Myocyte (in vitro differentiated cells): ENCODE measurements around the gene CACNA2D3. TPM values are rescaled to one million over a fixed set of nuclear protein-coding genes. Genes with fewer than 3 reads are reported as not detected.

Experiments used
- DNase-seq: peaks from one replicate; pipeline ENCODE4 v3.0.0-alpha.2; 2012; ENCODE audit warnings: low read depth
- total RNA-seq: library from RNA; depleted of rRNA; stranded (reverse); fragments of >200 nt; gene quantifications from 2 replicates; pipeline ENCODE4 v1.2.3, GENCODE V29; 2014

The CACNA2D3 gene
- total RNA-seq, 1 donor from 2014 or later: 0.11 TPM

DNA sequence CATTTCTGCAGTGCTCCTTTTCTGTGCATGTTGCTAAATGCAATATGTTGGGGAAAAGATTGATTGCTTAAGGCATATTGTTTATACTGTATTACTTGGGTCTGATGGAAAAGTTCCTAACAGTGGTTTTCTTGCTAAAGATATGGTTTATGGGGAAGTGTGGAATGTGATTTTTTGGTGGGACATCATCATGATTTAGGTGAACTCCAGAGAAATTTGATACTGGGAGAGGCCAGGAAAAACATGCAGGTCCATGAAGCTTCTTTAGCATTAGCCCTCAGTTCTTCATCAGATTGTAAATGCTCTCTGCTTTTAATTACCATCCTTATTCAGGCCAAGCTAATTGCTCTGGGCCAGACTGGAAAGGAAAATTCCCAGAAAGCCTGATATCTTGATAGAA lies 658.0 kb downstream of the CACNA2D3 start:
- no peak for DNase-seq

DNA sequence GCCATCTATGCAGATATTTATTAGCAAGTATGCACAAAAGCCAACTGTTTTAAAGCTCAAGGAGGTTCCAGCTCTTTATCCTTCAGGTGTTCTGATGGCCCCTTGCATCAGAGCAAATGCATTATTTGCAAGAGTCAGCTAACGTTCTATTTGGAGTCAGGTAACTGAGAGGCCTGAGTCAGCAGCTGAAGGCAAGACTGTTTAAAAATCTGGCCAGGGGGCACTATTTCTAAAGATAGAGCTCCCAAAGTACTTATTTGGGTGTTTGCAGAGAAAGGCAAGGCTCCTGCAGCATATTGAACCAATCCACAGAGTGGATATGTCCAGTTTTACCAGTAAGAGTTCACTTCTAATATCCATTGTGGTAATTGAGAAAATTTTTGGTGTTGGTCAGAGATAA lies 659.4 kb downstream of the CACNA2D3 start:
- DNase-seq: no peak

DNA sequence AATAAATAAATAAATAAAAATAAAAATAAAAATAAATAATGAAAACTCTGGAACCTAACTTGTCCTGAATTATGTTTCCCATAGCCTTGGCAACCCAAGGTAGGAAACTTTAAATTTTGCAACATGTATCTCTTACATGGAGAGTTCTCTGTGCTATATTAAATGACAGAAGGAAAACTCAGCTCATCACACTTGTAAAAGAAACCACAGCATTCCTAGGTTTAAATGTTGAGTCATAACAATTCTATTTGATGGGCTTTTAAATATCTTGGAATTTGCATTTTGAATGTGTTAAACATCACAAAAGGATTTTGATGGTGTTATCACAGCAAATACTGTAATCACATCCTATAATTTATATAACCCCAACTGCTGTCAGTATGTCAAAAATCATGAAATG lies 661.3 kb downstream of the CACNA2D3 start:
- DNase-seq: peak; percentile 1

DNA sequence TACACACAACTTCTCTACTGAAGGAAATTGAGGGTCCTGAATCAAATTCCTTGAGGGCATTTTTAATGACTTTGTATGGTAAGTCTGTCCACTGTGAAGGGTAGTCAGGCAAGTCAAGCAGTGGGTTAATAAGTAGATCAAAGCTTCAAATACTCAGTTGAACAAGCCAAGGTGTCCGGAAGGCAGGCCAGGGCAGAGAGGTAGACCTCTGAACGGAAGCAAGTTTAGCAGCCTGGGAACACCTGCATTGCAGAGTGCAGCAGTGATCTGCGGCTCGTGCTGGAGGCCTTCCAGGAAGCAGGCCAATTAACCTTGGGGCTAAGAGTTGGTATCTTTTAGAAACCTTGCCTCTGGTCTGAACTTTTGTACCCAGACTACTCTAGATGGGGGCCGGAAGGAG lies 661.7 kb downstream of the CACNA2D3 start:
- no peak for DNase-seq

DNA sequence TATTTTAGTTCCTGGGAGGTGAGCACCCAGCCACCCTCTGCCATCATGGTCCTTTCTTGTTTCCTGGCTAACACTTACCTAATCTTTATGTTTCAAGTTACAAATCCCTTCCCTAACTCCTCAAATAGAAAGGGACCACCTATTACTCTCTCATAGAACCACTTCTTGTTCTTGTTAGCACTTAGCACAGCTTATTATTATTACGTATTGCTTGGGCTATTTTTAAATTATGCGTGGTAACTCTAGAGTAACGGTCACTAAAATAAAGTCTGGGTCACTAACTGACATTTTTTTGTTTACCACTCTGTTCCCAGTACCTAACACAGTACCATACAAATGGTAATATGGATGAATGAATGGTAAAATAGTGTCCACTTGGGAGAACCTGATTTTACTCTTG lies 663.6 kb downstream of the CACNA2D3 start:
- no peak for DNase-seq

DNA sequence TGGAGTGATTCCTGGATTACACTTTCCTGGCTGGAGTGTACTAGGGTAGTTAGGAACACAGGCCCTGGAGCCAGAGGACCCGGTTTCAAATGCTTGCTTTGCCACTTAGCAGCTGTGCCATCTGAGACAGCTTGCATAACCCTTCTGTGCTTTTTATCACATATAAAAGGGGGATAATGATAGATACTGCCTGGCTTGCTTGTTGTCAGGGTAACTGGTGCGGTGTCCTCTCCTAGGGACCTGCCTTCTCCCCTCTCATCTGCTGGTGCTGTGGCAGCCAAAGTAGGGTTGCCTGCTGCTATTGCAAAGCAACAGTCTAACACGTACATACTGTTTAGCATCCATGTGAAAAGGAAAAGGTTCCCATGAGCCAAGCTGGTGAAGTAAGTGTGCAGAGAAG lies 667.7 kb downstream of the CACNA2D3 start:
- DNase-seq: no peak

DNA sequence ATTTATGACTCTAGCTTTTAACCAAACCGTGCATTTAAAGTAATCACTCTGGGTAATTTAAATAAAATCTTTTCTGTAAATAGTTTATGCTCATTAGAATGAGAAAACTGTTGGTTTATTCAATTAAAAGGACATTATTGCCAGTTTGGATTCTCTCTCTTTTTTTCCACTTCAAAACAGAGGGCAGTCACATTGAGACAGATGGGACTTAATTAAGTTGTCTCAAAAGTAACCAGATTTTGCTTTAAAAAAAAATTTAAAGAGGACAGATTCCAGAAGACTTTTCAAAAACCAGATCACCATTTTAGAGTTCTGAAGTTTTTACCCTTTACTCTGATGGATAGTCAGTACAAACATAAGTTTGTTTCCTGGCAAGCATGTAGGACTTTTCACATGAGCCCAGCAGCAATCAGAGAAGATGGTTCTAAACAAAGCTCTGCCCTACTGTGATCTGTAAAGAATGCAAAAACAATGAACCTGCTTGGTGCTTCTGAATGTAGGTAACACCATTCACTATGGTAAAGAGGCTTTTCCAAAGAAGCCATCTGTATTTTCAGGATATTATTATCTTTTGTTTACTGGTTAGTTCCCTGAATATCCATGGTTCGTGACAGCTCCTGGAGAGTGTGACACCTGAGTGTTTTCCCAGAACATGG lies 669.3 kb downstream of the CACNA2D3 start:
- no peak for DNase-seq

DNA sequence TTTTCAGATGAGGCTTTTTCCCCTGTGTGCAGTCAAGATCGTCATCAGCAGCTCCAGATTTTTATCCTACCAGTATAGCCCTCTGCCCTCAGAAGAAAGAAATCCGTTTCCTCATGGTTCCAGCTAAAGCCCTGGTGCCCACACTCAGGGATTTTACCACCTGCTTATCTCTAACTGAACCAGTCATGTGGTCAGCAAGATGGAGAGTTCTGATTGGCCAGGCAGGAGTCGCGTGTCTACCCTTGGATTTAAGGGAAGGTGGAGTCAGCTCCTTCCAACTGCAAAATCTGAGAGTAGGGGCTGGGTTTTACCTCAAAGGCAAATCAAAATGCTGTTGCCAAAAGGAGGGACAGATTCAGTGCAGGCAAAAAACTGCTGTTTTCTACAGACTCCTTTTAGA lies 670.2 kb downstream of the CACNA2D3 start:
- DNase-seq: peak; percentile 4

DNA sequence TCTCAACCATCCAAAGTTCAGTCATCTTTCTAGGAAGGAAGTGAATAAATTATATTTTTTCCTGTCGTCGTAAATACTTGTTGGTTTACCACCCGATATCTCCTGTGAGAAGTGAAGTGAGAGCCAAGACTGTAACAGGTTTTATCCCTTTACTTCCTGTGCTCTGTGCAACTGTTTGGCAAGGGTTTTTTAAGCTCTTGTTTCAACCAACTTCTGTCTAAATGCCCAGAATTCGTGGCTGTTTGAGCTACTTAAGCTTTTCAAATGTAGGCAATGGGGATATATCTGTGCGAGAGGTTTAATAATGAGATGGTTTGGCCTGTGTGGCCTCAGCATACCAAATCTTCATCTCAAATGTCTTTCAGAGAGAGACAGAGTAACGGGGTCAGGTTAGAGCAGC lies 670.8 kb downstream of the CACNA2D3 start:
- peak; percentile 1 for DNase-seq

DNA sequence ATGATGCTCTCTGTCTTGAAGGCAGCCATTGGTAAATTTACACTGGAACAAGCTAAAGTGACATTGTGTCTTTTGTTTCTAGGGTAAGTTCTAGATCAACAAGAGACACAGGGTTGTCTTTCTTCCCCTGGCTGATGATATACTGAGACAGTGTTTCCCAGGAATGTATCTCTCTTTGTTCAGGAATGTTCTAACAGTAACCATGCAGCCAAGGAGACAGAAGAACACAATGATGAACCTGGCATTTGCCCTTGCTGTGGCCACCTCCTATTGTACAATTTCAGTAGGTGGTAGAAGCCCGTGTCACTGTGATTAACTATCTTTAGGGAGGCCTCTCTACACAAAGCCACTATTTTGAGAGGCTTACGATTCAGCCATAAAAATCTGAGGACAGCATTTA lies 674.8 kb downstream of the CACNA2D3 start:
- DNase-seq: no peak

DNA sequence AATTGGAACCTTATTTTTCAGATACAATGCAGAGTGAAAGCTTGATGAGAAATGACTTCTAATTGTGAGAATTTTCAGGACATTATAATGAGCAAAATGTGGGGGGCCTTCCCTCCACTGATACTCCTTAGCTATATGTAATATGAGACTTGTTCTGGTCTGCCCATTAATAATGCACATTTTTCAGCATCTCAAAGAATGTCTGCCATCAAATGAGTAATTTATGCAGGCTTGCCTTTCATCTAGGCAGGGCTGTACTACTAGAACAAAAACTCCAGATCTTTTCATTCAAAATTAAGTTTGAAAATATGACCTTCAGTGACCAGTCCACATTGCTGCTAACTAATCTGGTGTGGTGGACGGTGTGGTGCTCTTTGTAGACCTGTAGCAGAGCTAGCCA lies 678.1 kb downstream of the CACNA2D3 start:
- DNase-seq: no peak

DNA sequence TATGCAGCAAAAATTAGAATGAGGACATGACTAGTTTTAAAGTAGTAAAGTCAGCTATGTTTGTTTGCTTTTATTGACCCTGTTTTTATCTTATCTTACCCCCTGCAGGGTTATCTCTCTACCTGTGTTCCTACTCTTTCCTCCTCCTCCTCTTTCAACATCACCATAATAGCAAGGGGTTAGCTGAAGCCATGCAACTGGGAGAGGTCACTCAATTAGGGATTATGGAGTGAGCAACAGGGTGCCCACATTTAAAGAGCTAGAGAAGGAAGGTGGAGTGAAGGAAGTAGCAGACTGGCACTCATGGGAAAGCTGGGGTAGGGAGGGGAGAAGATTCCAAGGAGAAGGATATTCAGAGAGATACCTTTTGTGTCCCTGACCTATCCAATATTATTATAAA lies 679.6 kb downstream of the CACNA2D3 start:
- no peak for DNase-seq

DNA sequence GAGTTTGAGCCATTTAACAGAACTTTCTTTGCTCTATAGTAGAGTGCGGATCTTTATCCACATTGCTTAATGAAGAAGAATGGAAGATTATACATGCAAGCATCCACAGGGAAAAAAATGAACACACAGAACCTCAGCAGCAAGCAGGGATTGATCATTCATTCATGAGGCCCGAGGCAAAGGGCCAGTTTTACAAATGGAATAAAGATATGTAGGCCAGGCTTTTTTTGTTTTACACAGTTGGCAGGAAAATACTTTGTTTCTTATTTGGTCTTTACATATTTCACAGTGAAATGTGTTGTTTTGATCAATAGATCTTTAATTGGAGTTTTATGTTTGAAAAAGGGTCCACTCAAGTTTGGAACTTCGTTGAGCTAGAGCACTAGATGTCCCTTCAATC lies 688.0 kb downstream of the CACNA2D3 start:
- DNase-seq: no peak

DNA sequence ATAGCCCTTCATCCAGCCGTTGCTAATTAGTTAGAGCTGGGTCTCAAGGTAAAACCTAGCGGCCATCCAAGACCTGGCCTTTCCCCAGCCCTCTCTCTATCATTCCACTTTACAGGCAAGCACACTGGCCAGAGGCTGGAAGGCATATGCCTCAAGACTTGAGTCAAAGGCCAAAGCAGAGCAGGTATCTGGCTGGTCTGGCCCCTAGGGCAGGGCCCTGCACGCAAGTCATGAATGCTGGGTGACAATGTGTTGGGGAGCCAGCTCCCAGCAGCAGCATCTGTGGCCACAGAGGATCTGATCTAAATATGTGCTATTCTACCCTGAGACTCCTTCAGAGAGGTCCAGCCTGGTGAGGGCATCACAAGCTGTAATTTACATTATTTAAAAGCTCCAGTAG lies 691.9 kb downstream of the CACNA2D3 start:
- DNase-seq: no peak

DNA sequence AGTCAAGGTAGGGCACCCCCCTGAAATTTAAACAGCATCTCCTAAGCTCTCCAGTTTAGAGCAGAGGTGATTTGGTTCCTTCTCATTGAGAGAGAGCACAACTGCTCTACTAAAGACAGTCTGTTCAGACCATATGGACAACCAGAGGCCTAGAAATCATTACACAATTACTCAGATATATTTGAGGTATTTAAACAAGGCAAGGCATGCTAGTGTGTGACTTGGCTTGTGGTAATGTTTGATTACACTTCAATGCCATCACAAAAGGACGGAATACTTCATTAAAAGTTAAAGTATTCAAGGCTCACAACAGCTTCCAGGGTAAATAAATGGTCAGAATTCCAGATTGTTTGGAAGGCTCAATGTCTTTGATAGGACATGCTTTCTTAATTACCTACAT lies 695.3 kb downstream of the CACNA2D3 start:
- no peak for DNase-seq

DNA sequence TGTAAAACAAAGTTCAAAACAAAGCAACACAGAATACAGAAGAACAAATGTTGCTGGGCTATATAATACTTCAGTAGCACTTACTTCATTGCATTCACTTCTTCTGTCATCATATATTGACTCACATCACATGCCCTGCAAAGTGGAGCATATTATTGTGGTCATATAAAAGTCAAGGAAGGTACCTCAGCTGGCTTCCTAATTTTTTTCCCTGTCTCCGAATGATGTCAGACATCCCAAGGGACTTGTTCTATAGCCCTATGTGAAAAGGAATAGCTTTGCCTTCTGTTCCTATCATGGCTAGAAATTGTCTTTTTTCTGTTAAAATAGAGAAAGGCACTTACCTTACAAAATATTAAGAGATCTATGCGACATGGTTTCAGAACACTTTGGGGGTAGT lies 696.1 kb downstream of the CACNA2D3 start:
- DNase-seq: no peak

DNA sequence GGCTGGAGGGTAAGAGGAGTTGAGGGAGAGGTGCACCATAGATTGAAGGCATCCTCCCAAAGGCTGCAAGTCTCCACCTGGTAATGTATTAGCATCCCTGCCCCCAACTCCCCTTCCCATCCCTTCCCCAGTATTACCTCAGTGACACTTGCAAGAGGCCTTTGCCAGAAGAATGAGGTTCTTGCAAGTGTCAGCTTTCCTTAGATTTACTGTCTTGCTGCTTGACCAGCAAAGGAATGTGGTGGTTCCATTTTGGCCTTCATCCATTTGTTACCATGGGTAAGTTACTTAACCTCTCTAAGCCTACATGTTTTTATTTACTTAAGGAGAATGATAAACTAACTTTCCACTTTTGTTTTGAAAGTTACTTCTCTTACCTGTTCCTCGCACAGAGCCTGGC lies 696.6 kb downstream of the CACNA2D3 start:
- DNase-seq: no peak

DNA sequence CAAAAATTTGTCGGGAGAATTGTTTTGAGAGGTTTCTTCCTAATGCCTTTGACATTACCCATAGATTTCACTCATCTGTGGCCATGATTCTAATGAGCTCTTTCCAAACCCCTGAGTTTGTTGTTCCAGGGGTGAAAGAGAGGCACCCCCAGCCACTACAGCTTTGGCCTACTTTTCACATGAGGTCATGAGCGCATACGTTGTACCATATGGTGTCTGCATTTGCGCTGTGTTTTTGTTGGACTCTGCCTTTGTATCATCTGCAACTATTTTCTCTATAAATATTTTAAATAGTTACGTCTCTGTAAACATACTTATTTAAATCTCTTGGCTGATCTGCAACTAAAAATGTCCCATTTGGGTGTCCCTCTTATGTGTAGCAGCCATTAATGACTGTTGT lies 697.6 kb downstream of the CACNA2D3 start:
- no peak for DNase-seq

DNA sequence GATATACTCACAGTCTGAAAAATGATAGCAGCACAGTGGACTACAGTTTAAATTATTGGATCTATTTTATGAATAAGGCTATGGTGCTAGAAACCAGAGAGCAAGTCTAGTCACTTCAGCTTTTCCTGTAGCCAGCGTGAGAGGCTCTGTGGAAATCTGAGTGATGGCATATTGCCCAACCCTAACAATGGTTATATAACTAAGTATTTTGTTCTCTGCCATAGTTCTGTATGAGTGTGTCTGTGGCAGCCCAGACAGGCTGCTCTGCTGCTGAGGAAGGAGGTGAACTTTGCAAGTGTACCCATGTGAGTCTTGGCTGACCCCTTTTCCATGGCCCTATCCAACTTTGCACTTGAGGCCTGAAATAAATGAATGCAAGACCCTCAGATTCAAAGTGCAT lies 699.9 kb downstream of the CACNA2D3 start:
- peak; percentile 44 for DNase-seq

DNA sequence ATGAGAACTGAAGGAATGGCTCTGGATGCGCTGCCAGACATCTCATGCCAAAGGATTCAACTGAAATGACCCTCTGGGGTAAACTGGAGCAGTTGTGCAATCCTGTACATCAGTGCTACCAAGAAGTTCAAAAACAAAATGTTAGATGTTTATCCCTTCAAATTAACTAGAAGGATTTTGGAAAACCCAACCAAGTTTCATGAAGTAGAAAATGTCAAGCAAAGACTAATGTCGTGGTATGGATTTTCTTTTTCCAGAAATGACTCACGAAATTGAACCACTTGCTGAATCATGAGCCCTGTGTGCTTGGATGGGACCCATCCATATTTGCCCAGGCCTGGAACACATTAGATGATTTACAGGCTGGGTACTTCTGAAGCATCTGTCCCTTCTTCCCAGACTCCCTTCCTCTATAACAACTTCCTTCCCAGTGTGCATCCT lies 703.9 kb downstream of the CACNA2D3 start:
- peak; percentile 9 for DNase-seq

DNA sequence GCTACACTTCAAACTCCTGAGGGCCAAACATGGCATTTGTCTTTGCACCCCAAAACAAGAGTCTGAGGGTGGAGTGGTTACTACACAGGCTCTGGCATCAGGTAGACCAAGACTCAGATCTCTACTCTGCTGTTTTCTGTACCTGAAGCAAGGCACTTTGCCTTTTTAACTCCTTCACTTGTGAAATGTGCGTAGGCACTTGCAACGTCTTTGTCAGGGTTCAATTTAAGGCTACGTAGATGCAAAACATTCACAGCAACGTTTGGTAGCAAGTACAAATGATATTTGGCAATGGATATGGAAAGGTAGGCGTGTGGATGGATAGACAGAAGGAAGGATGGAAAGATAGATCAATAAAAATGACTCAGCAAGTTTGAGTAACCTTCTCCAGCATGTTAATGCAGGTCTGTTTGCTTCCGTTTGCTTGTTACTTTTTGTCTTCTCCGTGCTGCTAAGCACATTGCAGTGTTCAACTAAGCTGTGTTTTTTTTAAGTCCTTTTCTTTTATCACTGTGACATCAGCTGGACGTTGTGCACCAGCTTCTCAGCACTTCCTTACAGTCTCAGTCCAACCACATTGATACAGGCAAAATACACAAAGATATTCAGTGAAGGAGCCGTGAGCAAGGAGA lies 704.8 kb downstream of the CACNA2D3 start:
- no peak for DNase-seq

DNA sequence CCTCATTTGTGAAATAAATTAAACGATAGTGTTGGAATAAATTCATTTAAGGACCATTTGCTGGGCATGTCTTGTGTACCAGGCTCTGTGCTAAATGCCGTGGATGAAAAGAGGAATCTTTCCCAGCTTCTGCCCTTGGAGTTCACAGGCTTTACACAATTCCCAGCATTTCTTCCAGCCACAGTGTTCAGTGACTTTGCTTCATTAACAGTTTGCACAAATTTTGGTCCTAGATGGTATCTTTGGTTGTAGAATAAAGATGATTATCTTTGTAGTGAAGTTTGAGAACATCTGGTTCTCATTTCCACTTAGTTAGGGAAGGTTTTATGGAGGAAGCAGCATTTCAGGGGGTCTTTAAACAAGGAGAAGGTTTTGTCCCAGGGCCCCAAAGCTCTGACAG lies 705.4 kb downstream of the CACNA2D3 start:
- no peak for DNase-seq

DNA sequence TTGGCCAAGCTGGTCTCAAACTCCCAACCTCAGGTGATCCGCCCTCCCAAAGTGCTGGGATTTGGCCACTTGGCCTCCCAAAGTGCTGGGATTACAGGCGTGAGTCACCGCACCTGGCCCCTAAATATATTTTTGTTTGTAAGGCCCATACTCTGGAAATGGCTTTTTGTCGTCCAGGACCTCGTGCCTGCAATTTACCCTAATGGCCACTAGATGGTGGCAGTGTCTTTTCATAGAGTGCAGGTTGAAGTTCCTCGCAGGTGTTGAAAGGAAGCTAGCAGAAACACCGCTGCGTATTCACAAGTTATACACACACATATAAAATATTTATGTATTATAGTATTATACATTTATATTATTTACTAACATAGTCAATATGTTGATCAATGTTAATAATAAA lies 708.3 kb downstream of the CACNA2D3 start:
- peak; percentile 6 for DNase-seq
